Liver (tissue), 9 donors: ENCODE measurements around the gene WNT1. TPM values are rescaled to one million over a fixed set of nuclear protein-coding genes. Genes with fewer than 3 reads are reported as not detected.

Source experiments
- DNase-seq: peaks from one replicate; pipeline ENCODE4 v3.0.0-alpha.2; 2017; ENCODE audit warnings: low spot score
- H3K27ac ChIP-seq, 2 donors: one replicate each; pipeline ENCODE4 v1.7.0; 2013; ENCODE audit warnings: inconsistent platforms in 2 of 2, low read length in 2 of 2, control low read depth in 1 of 2, low read depth in 1 of 2, mild to moderate bottlenecking in 1 of 2
- H3K27me3 ChIP-seq, 4 donors: one replicate each; pipeline versions ENCODE4 v1.6.1 to v1.7.0; 2013; ENCODE audit warnings: low read length in 3 of 4, inconsistent platforms in 1 of 4, mild to moderate bottlenecking in 1 of 4, moderate library complexity in 1 of 4; ENCODE audit not compliant: control insufficient read depth in 4 of 4, insufficient read depth in 4 of 4
- H3K36me3 ChIP-seq, 4 donors: one replicate each; pipeline versions ENCODE4 v1.6.1 to v1.7.0; 2013; ENCODE audit warnings: low read length in 3 of 4, mild to moderate bottlenecking in 3 of 4, low read depth in 1 of 4, moderate library complexity in 1 of 4; ENCODE audit not compliant: control insufficient read depth in 4 of 4, insufficient read depth in 3 of 4
- H3K4me1 ChIP-seq, 4 donors: one replicate each; pipeline versions ENCODE4 v1.6.1 to v1.7.0; 2013; ENCODE audit warnings: low read length in 3 of 4, mild to moderate bottlenecking in 3 of 4, moderate library complexity in 1 of 4; ENCODE audit not compliant: control insufficient read depth in 4 of 4, insufficient read depth in 4 of 4
- H3K4me3 ChIP-seq, 3 donors: one replicate each; pipeline versions ENCODE4 v1.6.1 to v1.7.0; 2013; ENCODE audit warnings: low read length in 3 of 3, control low read depth in 1 of 3, low read depth in 1 of 3, mild to moderate bottlenecking in 1 of 3
- H3K9ac ChIP-seq, 2 donors: one replicate each; pipeline ENCODE4 v1.7.0; 2013; ENCODE audit warnings: low read length in 2 of 2, mild to moderate bottlenecking in 2 of 2, moderate library complexity in 2 of 2, control low read depth in 1 of 2, low read depth in 1 of 2
- H3K9me3 ChIP-seq, 4 donors: one replicate each; pipeline versions ENCODE4 v1.6.1 to v1.7.0; 2013; ENCODE audit warnings: low read length in 3 of 4; ENCODE audit not compliant: control insufficient read depth in 4 of 4
- CTCF ChIP-seq: fragments of 150-350 bp; IDR thresholded peaks from 2 replicates; pipeline ENCODE4 v1.5.1; 2017; ENCODE audit warnings: improper control_type of control experiment, low read depth, low read length; ENCODE audit not compliant: missing input control
- EGR1 ChIP-seq, 2 donors: IDR thresholded peaks; 2 replicates each; pipeline ENCODE4 v1.6.1; 2016 to 2018; ENCODE audit warnings: antibody characterized with exemption in 2 of 2, low read depth in 2 of 2
- FOXA1 ChIP-seq: IDR thresholded peaks from 2 replicates; pipeline ENCODE4 v1.6.1; 2016; ENCODE audit warnings: antibody characterized with exemption
- FOXA2 ChIP-seq: IDR thresholded peaks from 2 replicates; pipeline ENCODE4 v1.6.1; 2016; ENCODE audit warnings: antibody characterized with exemption
- GABPA ChIP-seq, 2 donors: IDR thresholded peaks in 1 of 2; conservative IDR thresholded peaks in 1 of 2; 2 replicates each; pipeline ENCODE4 v1.6.1; 2016; ENCODE audit warnings: antibody characterized with exemption in 2 of 2, mild to moderate bottlenecking in 1 of 2, moderate library complexity in 1 of 2
- HNF4G ChIP-seq: IDR thresholded peaks from 2 replicates; pipeline ENCODE4 v1.6.1; 2016; ENCODE audit warnings: antibody characterized with exemption
- JUND ChIP-seq, 2 donors: IDR thresholded peaks; 2 replicates each; pipeline ENCODE4 v1.6.1; 2016; ENCODE audit warnings: antibody characterized with exemption in 2 of 2
- MAX ChIP-seq: IDR thresholded peaks from 2 replicates; pipeline ENCODE4 v1.6.1; 2016; ENCODE audit warnings: antibody characterized with exemption
- NR2F2 ChIP-seq: IDR thresholded peaks from 2 replicates; pipeline ENCODE4 v1.6.1; 2016; ENCODE audit warnings: antibody characterized with exemption
- RAD21 ChIP-seq, 2 donors: IDR thresholded peaks; 2 replicates each; pipeline ENCODE4 v1.6.1; 2016; ENCODE audit warnings: antibody characterized with exemption in 2 of 2, mild to moderate bottlenecking in 2 of 2
- RXRA ChIP-seq, 2 donors: IDR thresholded peaks; 2 replicates each; pipeline ENCODE4 v1.6.1; 2017 to 2018; ENCODE audit warnings: antibody characterized with exemption in 2 of 2, mild to moderate bottlenecking in 1 of 2
- SP1 ChIP-seq: IDR thresholded peaks from 2 replicates; pipeline ENCODE4 v1.6.1; 2018; ENCODE audit warnings: antibody characterized with exemption, mild to moderate bottlenecking
- TAF1 ChIP-seq: conservative IDR thresholded peaks from 2 replicates; pipeline ENCODE4 v1.6.1; 2016; ENCODE audit warnings: antibody characterized with exemption, mild to moderate bottlenecking
- YY1 ChIP-seq: IDR thresholded peaks from 2 replicates; pipeline ENCODE4 v1.6.1; 2016; ENCODE audit warnings: antibody characterized with exemption, mild to moderate bottlenecking
- WGBS: extraction: QIAGEN DNeasy Blood & Tissue Kit; methylation state at CpG from one replicate; pipeline ENCODE4 v1.1.7; 2013; 5-methylcytosine and 5-hydroxymethylcytosine counted together
- polyA plus RNA-seq, 2 donors: library from polyadenylated mRNA; stranded (reverse) in 1 of 2; unstranded in 1 of 2; fragments of 200-250 nt in 1 of 2; fragments of >200 nt in 1 of 2; fragmentation: Nextera tagmentation in 1 of 2; extraction: Ambion mirVana in 1 of 2; gene quantifications; one replicate each; pipeline versions ENCODE4 v1.2.1 to v1.2.3, GENCODE V29; 2013 to 2015
- total RNA-seq, 2 donors: library from RNA; depleted of rRNA; stranded (reverse); fragments of >200 nt; gene quantifications; one replicate each; pipeline ENCODE4 v1.2.3, GENCODE V29; 2014
- TF ChIP-seq, protein P1 (sequence below): IDR thresholded peaks from 2 replicates; pipeline ENCODE4 v1.6.1; 2016; ENCODE audit warnings: antibody characterized with exemption, mild to moderate bottlenecking
- TF ChIP-seq, protein P2 (sequence below): IDR thresholded peaks from 2 replicates; pipeline ENCODE4 v1.6.1; 2016; ENCODE audit warnings: antibody characterized with exemption
- donor health status: healthy.
- donor health status: healthy.
- donor health status: healthy.
- donor health status: healthy.
- donor health status: healthy.

The WNT1 gene
- total and polyA plus RNA-seq, 4 donors: not detected

GRCh38 chr12:48933664-48934311 is 44.3 kb upstream of the WNT1 start:
- no peak overlapping the region for H3K9ac ChIP-seq
- peak overlapping the region in 1 of 2 donors; percentile 22 for H3K27ac ChIP-seq
- no peaks in the 10 kb centered on the region for H3K27me3 ChIP-seq
- no peaks in the 10 kb centered on the region for H3K9me3 ChIP-seq
- 87% methylated on average over 9 of the region's 9 CpGs for WGBS
- H3K4me1 ChIP-seq: no peaks in the 10 kb centered on the region
- DNase-seq: no peak
- H3K36me3 ChIP-seq: peaks cover 0 to 29% (median 12%) of the 10 kb centered on the region in 4 donors
- TF ChIP-seq, protein P1, sequence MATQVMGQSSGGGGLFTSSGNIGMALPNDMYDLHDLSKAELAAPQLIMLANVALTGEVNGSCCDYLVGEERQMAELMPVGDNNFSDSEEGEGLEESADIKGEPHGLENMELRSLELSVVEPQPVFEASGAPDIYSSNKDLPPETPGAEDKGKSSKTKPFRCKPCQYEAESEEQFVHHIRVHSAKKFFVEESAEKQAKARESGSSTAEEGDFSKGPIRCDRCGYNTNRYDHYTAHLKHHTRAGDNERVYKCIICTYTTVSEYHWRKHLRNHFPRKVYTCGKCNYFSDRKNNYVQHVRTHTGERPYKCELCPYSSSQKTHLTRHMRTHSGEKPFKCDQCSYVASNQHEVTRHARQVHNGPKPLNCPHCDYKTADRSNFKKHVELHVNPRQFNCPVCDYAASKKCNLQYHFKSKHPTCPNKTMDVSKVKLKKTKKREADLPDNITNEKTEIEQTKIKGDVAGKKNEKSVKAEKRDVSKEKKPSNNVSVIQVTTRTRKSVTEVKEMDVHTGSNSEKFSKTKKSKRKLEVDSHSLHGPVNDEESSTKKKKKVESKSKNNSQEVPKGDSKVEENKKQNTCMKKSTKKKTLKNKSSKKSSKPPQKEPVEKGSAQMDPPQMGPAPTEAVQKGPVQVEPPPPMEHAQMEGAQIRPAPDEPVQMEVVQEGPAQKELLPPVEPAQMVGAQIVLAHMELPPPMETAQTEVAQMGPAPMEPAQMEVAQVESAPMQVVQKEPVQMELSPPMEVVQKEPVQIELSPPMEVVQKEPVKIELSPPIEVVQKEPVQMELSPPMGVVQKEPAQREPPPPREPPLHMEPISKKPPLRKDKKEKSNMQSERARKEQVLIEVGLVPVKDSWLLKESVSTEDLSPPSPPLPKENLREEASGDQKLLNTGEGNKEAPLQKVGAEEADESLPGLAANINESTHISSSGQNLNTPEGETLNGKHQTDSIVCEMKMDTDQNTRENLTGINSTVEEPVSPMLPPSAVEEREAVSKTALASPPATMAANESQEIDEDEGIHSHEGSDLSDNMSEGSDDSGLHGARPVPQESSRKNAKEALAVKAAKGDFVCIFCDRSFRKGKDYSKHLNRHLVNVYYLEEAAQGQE: no peak
- TF ChIP-seq CTCF (no peak), JUND (IDR thresholded peaks at IDR 0.05) (no peak), FOXA2 (no peak), HNF4G (no peak), SP1 (no peak), YY1 (no peak), RXRA (IDR thresholded peaks at IDR 0.05) (no peak), EGR1 (IDR thresholded peaks at IDR 0.05; ENCODE audit: low read depth in 2 of 2) (no peak), GABPA (IDR thresholded peaks at IDR 0.05 in 1 of 2, conservative IDR thresholded peaks at IDR 0.05 in 1 of 2) (no peak), MAX (no peak)
- H3K4me3 ChIP-seq: no peak overlapping the region

DNA sequence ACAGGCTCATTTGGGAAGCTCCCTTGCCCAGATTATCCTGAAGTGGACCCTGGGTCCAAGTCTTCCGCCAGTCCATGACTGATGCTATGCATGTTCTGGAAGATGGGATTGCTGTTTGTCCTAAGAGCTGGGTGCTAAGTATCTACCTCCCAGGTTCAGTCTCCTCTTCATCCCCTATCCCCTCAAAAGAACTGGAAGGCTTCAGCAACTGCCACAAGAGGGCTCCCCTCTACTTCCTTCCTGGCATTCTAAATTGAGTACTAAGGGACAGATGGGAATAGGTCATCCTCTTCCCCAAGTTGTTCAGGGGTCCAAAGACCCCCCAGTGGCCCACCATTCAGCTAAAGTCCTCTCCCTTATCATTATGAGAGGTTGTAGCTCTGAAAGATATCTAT is 43.8 kb upstream of the WNT1 start:
- DNase-seq: no peak
- H3K27ac ChIP-seq: peak overlapping the region in 1 of 2 donors; percentile 22

More for the DNA sequence above, 43.8 kb upstream of the WNT1 start:
- Histone ChIP-seq H3K36me3 (peaks cover 0 to 34% (median 15%) of the 10 kb centered on the region in 4 donors), H3K9me3 (no peaks in the 10 kb centered on the region), H3K9ac (no peak overlapping the region), H3K27me3 (no peaks in the 10 kb centered on the region), H3K4me1 (no peaks in the 10 kb centered on the region), H3K4me3 (no peak overlapping the region)
- whole genome bisulfite sequencing: 100% methylated on average over 1 of the region's 1 CpG
- TF ChIP-seq TAF1 (no peak), FOXA1 (no peak), FOXA2 (no peak), NR2F2 (no peak), RAD21 (IDR thresholded peaks at IDR 0.05) (peak in 1 of 2 donors; percentile 46), HNF4G (no peak), MAX (no peak)
- TF ChIP-seq, protein P2, sequence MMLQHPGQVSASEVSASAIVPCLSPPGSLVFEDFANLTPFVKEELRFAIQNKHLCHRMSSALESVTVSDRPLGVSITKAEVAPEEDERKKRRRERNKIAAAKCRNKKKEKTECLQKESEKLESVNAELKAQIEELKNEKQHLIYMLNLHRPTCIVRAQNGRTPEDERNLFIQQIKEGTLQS: no peak
